NT2/D1 (cell line): ENCODE measurements around the gene PSMD2.

Experiments used
- DNase-seq: peaks from one replicate; pipeline ENCODE4 v3.0.0-alpha.2; 2011; ENCODE audit warnings: low read depth, low spot score
- H3K27me3 ChIP-seq: 2 replicates; pipeline ENCODE4 v1.6.0; 2011; ENCODE audit warnings: mild to moderate bottlenecking; ENCODE audit not compliant: insufficient read length, insufficient read depth
- H3K36me3 ChIP-seq: 2 replicates; pipeline ENCODE4 v1.6.1; 2011; ENCODE audit warnings: mild to moderate bottlenecking, low read length, mixed read lengths; ENCODE audit not compliant: insufficient read depth, insufficient read length
- H3K4me1 ChIP-seq: 2 replicates; pipeline ENCODE4 v1.5.1; 2011; ENCODE audit not compliant: insufficient read depth, insufficient read length
- H3K4me3 ChIP-seq: 2 replicates; pipeline ENCODE4 v1.5.1; 2011; ENCODE audit warnings: low read depth; ENCODE audit not compliant: insufficient read length
- H3K9ac ChIP-seq: 2 replicates; pipeline ENCODE4 v1.6.0; 2011; ENCODE audit warnings: low read depth; ENCODE audit not compliant: insufficient read length
- H3K9me3 ChIP-seq: 2 replicates; pipeline ENCODE4 v1.5.1; 2011; ENCODE audit warnings: mild to moderate bottlenecking, low read length; ENCODE audit not compliant: insufficient read depth
- SUZ12 ChIP-seq: IDR thresholded peaks from 2 replicates; pipeline ENCODE4 v1.6.1; 2011; ENCODE audit not compliant: insufficient read length, insufficient read depth; ENCODE audit errors: extremely low read depth
- YY1 ChIP-seq: IDR thresholded peaks from 2 replicates; pipeline ENCODE4 v1.6.1; 2011; ENCODE audit not compliant: insufficient read length, insufficient read depth
- ZNF274 ChIP-seq: IDR thresholded peaks from 2 replicates; pipeline ENCODE4 v1.6.1; 2011; ENCODE audit warnings: mild to moderate bottlenecking, low read depth, low read length

Gene PSMD2

GRCh38 chr3:184298759-184299487 is at the start of gene PSMD2:
Gene PSMD2 (plus strand): TSS chr3:184299241. CDS start chr3:184299267, 26 bp downstream.
- H3K9me3 ChIP-seq = no peaks in the 10 kb centered on the region
- peak within 1 kb of the TSS; percentile 98 for H3K4me3 ChIP-seq
- peak within 1 kb of the TSS; percentile 98 for H3K9ac ChIP-seq
- H3K36me3 ChIP-seq = peaks cover 44% of the 10 kb centered on the region
- H3K27me3 ChIP-seq = no peaks in the 10 kb centered on the region
- peak; percentile 96 for DNase-seq
- H3K4me1 ChIP-seq = no peaks in the 10 kb centered on the region
- no peak for TF ChIP-seq SUZ12

- TF ChIP-seq YY1 (peak; percentile 13), SUZ12 (no peak)
- Histone ChIP-seq H3K4me3 (peak within 1 kb of the TSS; percentile 97), H3K9me3 (no peaks in the 10 kb centered on the region)
These were observed 49.5 kb upstream of the PSMD2 start, which contains the start of gene EEF1AKMT4 for GRCh38 chr3:184249412-184250166. Gene EEF1AKMT4 (plus strand): TSS chr3:184249672. CDS start chr3:184249695, 23 bp downstream.

GRCh38 chr3:184250167-184250828 is 48.7 kb upstream of the PSMD2 start:
- H3K4me3 ChIP-seq = peak overlapping the region; percentile 97
- TF ChIP-seq SUZ12 (no peak), ZNF274 (no peak), YY1 (no peak)
- no peaks in the 10 kb centered on the region for H3K27me3 ChIP-seq
- no peaks in the 10 kb centered on the region for H3K9me3 ChIP-seq
- H3K36me3 ChIP-seq = peaks cover 12% of the 10 kb centered on the region
- peak; percentile 94 for DNase-seq
- H3K9ac ChIP-seq = peak overlapping the region; percentile 90
- H3K4me1 ChIP-seq = no peaks in the 10 kb centered on the region

More at GRCh38 chr3:184249412-184250166, 49.5 kb upstream of the PSMD2 start, which contains the start of gene EEF1AKMT4:
- Histone ChIP-seq H3K9ac (peak within 1 kb of the TSS; percentile 98), H3K27me3 (no peaks in the 10 kb centered on the region), H3K36me3 (peaks cover 19% of the 10 kb centered on the region), H3K4me1 (no peaks in the 10 kb centered on the region)
- DNase-seq = peak; percentile 99

GRCh38 chr3:184255291-184256039 is 43.6 kb upstream of the PSMD2 start:
- H3K9ac ChIP-seq = no peak overlapping the region
- no peak for DNase-seq
- H3K4me3 ChIP-seq = no peak overlapping the region
- peaks cover 2% of the 10 kb centered on the region for H3K4me1 ChIP-seq
- peaks cover 4% of the 10 kb centered on the region for H3K36me3 ChIP-seq
- TF ChIP-seq SUZ12 (no peak), ZNF274 (no peak), YY1 (no peak)
- H3K9me3 ChIP-seq = no peaks in the 10 kb centered on the region
- H3K27me3 ChIP-seq = peaks cover 28% of the 10 kb centered on the region

- Histone ChIP-seq H3K36me3 (peaks cover 4% of the 10 kb centered on the region), H3K4me1 (peaks cover 2% of the 10 kb centered on the region), H3K27me3 (peaks cover 42% of the 10 kb centered on the region), H3K9ac (no peak overlapping the region), H3K9me3 (no peaks in the 10 kb centered on the region), H3K4me3 (no peak overlapping the region)
- no peak for DNase-seq
- TF ChIP-seq SUZ12 = no peak
- TF ChIP-seq ZNF274 = no peak
- no peak for TF ChIP-seq YY1
These were observed 41.7 kb upstream of the PSMD2 start for GRCh38 chr3:184257083-184257915.

GRCh38 chr3:184258926-184259325 is 40.1 kb upstream of the PSMD2 start:
- Histone ChIP-seq H3K36me3 (peaks cover 4% of the 10 kb centered on the region), H3K4me3 (no peak overlapping the region), H3K9ac (no peak overlapping the region), H3K4me1 (peaks cover 6% of the 10 kb centered on the region), H3K27me3 (peaks cover 56% of the 10 kb centered on the region), H3K9me3 (no peaks in the 10 kb centered on the region)
- no peak for DNase-seq
- TF ChIP-seq YY1 (no peak), SUZ12 (no peak), ZNF274 (no peak)
